GM19025 (cell line): ENCODE measurements around the gene PSMB7.

Experiments used
- ATAC-seq: cut with Tn5 transposase; IDR thresholded peaks from one replicate; pipeline ENCODE4 v1.9.1; 2021; ENCODE audit warnings: mild to moderate bottlenecking, low read depth, moderate library complexity; ENCODE audit not compliant: unreplicated experiment

Gene PSMB7

DNA sequence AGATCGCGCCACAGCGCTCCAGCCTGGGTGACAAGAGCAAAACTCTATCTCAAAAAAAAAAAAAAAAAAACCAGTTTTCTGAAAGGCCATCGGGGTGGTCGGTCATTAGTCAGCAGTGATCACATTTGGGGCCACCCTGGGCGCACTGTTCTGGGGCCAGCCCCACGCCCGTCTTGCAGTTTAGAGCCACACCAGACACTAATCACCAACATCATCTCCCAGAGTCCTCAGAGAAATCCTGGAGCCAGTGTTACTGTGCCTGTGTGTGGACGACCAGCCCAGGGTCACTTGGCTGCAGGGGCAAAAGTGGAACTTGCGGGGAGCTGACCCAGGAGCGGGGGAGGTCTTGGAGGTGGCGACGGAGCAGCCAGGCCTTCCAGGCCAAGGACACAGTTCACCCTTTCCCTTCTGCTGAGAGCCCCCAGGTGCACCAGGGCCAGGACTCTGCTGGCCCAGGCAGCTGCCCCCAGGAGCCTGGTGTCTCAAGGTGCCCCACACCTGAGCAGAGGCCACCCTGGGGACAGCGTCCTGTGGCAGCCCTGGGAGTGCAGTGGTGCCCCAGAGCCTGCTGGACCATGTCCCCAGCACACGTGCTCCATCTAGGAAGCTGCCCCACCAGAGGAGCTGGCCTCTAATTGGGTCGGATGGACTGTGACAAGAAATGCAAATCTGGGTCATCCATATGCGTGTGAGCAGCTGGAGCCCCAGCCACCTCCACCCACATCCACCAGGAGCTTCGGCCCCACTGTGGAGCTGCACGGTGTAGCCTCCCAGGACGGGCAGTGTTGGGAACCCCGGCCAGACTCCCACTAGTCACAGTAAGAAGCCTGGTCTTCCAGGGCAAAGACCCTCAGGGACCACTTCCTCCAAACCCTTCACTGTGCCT, 106.4 kb downstream of the PSMB7 start:
- no peak for ATAC-seq

DNA sequence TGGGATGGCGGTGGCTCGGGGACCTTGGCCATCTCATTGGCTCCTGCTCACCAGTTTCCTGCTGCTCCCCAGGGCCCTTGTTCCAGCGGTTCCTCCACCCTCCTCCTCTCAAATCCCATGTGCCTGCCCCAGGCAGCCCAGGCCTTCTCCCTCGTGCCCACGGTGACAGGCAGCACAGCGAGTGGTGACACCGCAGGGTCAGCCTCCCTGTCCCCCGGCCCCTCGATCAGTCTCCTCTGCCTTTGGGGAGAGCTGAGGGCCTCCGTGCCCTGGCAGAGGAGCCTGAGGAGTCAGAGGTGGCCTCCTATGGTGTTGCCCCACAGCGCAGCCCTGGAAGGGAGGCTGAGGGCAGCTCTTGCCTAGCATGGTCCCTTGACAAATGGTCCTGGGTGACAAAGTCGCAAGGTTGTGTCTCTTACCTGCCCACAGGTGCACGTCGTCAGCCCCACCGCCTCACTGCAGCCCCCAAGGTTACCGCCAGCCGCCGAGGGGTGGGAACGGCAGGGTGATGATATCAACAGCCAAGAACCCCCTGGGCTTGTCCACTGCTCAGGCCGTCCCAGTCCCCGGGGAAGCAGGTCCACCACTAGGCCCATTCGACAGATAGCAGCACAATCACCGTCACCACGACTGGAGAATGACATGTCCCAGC, 107.7 kb downstream of the PSMB7 start:
- no peak for ATAC-seq

DNA sequence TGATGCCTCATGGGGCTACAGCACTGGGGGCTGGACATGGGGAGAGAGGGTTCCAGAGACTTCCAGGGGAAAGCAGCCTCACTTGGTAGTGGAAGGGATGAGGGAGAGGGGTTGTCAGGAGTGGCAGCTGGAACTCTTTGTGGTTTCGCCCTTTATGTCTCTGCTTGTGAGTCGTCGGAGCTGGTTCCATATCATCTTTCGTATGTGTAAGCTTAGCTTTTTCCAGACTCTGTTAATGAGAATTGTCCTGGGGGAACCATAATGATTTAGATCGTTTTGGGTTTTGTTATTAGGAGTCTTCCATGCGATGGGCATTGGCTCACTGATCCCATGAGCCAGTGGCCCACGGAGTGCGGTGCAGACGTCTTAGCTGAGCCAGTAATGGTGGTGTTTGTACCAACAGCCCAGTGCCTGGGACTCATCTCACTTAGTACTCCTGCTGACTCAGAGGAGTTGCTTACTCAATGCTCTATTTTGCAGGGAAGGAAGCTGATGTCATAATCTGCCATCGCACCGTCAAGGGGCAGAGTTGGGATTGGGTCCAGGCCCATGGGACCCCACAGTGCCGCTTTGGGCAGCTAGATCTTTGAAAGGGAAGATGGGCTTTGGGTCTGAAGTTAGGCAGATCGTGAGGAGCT, 109.0 kb downstream of the PSMB7 start:
- no peak for ATAC-seq

DNA sequence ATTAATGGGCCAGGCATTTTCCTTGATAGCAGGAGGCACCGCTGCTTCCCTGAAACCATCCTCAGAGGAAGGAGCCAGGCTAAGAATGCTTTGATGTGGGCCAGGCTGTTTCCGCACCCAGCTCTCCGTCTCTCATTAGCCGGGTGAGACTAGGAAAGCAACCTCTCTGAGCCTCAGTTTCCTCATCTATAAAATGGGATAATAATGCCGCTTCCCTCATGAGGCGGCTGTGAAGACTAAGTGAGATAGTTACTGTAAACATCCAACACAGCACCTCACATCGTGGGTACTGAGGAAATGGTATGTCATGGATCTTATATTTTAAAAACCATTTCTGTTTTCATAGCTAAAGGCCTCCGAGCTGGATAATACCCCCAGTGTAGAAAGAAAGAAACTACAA, 111.0 kb downstream of the PSMB7 start:
- ATAC-seq = no peak

DNA sequence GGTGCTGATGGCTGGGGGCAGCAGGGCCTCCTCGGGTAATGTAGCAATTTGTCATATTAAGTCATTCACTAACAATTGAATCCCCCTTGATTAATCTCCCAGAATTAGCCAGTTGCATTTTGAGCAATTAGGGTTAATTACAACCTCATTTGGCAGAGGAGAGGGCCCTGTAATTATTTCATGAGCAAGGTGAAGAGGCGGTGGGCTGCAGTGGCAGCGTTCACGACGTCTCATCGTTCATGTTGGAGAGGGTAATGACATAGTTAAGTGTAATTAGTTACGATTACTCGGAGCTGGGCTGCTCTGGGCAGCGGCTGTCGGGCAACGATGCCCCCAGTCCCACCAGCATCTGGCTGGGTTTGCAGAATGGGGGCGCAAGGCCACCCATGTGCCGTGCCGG, 111.5 kb downstream of the PSMB7 start:
- no peak for ATAC-seq
